Measurements from ENCODE around the gene ADARB2. TPM values are rescaled to one million over a fixed set of nuclear protein-coding genes. Genes with fewer than 3 reads are reported as not detected.

The ADARB2 gene
- total RNA-seq, 4 donors from 2014 or later, result 0.80 to 4.9 (median 2.3) TPM

- in situ Hi-C loops (cut with MboI; ENCODE audit: low pct_ligation_motif_present in 1 of 4, low pct_unique_long_range_greater_than_20kb in 1 of 4, low sequenced_read_pairs in 3 of 4) (no loop called here), intact Hi-C loops (cut with DNase I; ENCODE audit: low total_unique reads) (no loop called here)
- Histone ChIP-seq H3K27me3 (no peaks in the 10 kb centered on the region), H3K36me3 (no peaks in the 10 kb centered on the region), H3K4me1 (no peaks in the 10 kb centered on the region), H3K9me3 (no peaks in the 10 kb centered on the region), H3K4me3 (no peak overlapping the region), H3K27ac (no peak overlapping the region)
- DNase-seq, result no peak
- TF ChIP-seq POLR2A (IDR thresholded peaks at IDR 0.05) (no peak), EP300 (IDR thresholded peaks at IDR 0.05; ENCODE audit: low read depth) (no peak), CTCF (IDR thresholded peaks at IDR 0.05) (no peak), POLR2AphosphoS5 (IDR thresholded peaks at IDR 0.05) (no peak)
- 41 to 62% methylated on average over 2 to 3 of the region's 3 CpGs for WGBS, 2 donors (ENCODE audit: low coverage in 1 of 2)
Measured at GRCh38 chr10:1278306-1278705, 459.0 kb downstream of the ADARB2 start.

- Histone ChIP-seq H3K9me3 (no peaks in the 10 kb centered on the region), H3K27ac (no peak overlapping the region), H3K36me3 (no peaks in the 10 kb centered on the region), H3K27me3 (no peaks in the 10 kb centered on the region), H3K4me3 (no peak overlapping the region), H3K4me1 (no peaks in the 10 kb centered on the region)
- TF ChIP-seq POLR2A (IDR thresholded peaks at IDR 0.05) (no peak), EP300 (IDR thresholded peaks at IDR 0.05; ENCODE audit: low read depth) (no peak), CTCF (IDR thresholded peaks at IDR 0.05) (no peak), POLR2AphosphoS5 (IDR thresholded peaks at IDR 0.05) (no peak)
- in situ Hi-C loops (cut with MboI; ENCODE audit: low pct_ligation_motif_present in 1 of 4, low pct_unique_long_range_greater_than_20kb in 1 of 4, low sequenced_read_pairs in 3 of 4) (no loop called here), intact Hi-C loops (cut with DNase I; ENCODE audit: low total_unique reads) (no loop called here)
- DNase-seq, result no peak
- WGBS, 2 donors (ENCODE audit: low coverage in 1 of 2), result 80 to 94% methylated on average over 1 to 17 of the region's 17 CpGs
Measured at GRCh38 chr10:1274701-1275544, 462.4 kb downstream of the ADARB2 start.

- Histone ChIP-seq H3K27ac (no peak overlapping the region), H3K36me3 (no peaks in the 10 kb centered on the region), H3K9me3 (no peaks in the 10 kb centered on the region), H3K4me3 (no peak overlapping the region), H3K27me3 (no peaks in the 10 kb centered on the region), H3K4me1 (no peaks in the 10 kb centered on the region)
- intact Hi-C loops (cut with DNase I; ENCODE audit: low total_unique reads) (no loop called here), in situ Hi-C loops (cut with MboI; ENCODE audit: low pct_ligation_motif_present in 1 of 4, low pct_unique_long_range_greater_than_20kb in 1 of 4, low sequenced_read_pairs in 3 of 4) (no loop called here)
- DNase-seq, result no peak
- TF ChIP-seq POLR2A (IDR thresholded peaks at IDR 0.05), result no peak
- no peak for TF ChIP-seq EP300 (IDR thresholded peaks at IDR 0.05; ENCODE audit: low read depth)
- TF ChIP-seq CTCF (IDR thresholded peaks at IDR 0.05), result no peak
- TF ChIP-seq POLR2AphosphoS5 (IDR thresholded peaks at IDR 0.05), result no peak
- 77 to 84% methylated on average over 2 to 12 of the region's 13 CpGs for WGBS, 2 donors (ENCODE audit: low coverage in 1 of 2)
Measured at GRCh38 chr10:1274111-1274661, 463.1 kb downstream of the ADARB2 start.

DNA sequence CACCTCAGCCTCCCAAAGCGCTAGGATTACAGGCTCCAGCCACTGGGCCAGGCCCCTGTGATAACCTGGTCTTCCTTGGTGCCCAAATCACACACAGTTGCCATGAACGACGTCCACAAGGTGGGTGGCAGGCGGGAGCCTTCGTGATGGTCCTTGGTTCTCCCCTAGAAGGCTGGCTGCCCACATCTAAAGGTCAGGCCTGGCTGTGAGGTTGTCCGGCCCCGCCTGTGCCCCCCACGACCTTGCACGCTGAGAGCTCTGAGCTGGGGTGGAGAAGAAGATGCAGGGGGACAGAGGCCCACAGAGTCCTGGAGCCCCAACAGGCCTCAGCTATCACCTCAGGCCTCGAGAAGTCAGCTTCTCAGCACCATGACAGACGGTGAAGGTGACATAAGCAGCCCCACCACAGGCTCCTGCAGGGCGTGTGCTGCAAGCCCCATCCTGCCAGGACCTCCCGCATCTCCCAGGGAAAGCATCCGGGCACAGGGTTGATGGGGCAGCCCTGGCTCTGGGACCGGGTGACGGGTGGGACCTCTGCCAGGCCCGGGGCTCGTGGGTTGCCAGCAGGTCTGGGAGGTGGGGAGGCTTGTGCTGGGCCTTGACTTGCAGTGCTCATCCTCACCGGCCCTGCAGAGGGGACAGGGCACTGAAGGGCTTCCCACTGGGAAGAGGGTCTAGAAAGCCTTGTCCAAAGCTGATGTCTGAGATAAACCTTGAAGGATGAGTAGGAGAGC, 463.8 kb downstream of the ADARB2 start:
- Histone ChIP-seq H3K27me3 (no peaks in the 10 kb centered on the region), H3K36me3 (no peaks in the 10 kb centered on the region), H3K4me3 (no peak overlapping the region), H3K4me1 (no peaks in the 10 kb centered on the region), H3K27ac (no peak overlapping the region), H3K9me3 (no peaks in the 10 kb centered on the region)
- in situ Hi-C loops (cut with MboI; ENCODE audit: low pct_ligation_motif_present in 1 of 4, low pct_unique_long_range_greater_than_20kb in 1 of 4, low sequenced_read_pairs in 3 of 4), result no loop called here
- WGBS, 2 donors (ENCODE audit: low coverage in 1 of 2), result 87 to 100% methylated on average over 1 to 17 of the region's 19 CpGs
- intact Hi-C loops (cut with DNase I; ENCODE audit: low total_unique reads), result no loop called here
- no peak for DNase-seq
- no peak for TF ChIP-seq EP300 (IDR thresholded peaks at IDR 0.05; ENCODE audit: low read depth)
- TF ChIP-seq CTCF (IDR thresholded peaks at IDR 0.05), result no peak
- no peak for TF ChIP-seq POLR2A (IDR thresholded peaks at IDR 0.05)
- TF ChIP-seq POLR2AphosphoS5 (IDR thresholded peaks at IDR 0.05), result no peak
